PC-9 (cell line): ENCODE data around the gene ADCY2. TPM values are rescaled to one million over a fixed set of nuclear protein-coding genes. Genes with fewer than 3 reads are reported as not detected.

Experiments
- BruUV-seq: library from RNA; stranded (reverse); fragments of 400-500 nt; replicated peaks from 2 replicates; lab custom pipeline; 2021; lab: Mats Ljungman, UMichigan
- CTCF ChIA-PET: fragments of 300-600 bp; sonication (Branson Sonifier 250); formaldehyde crosslinking; loops from one replicate; lab custom pipeline; 2022; ENCODE audit warnings: antibody characterized with exemption; lab: Charles Lee
- POLR2A ChIA-PET: fragments of 300-600 bp; sonication (Branson Sonifier 250); formaldehyde crosslinking; loops from one replicate; lab custom pipeline; 2022; ENCODE audit warnings: antibody characterized with exemption; ENCODE audit not compliant: unreplicated experiment; lab: Charles Lee
- DNase-seq, 2 experiments: peaks; one replicate each; pipeline versions ENCODE4 v3.0.0 to v3.0.0-alpha.2; 2015 to 2022; ENCODE audit warnings: mixed read lengths in 1 of 2
- H2AFZ ChIP-seq: fragments of 200-600 bp; sonication (generic); 2 replicates; pipeline ENCODE4 v1.8.1; 2017; ENCODE audit warnings: antibody characterized with exemption
- H3F3A ChIP-seq: fragments of 200-600 bp; sonication (generic); 2 replicates; pipeline ENCODE4 v1.8.1; 2017; ENCODE audit warnings: antibody characterized with exemption, mild to moderate bottlenecking, low read depth; ENCODE audit not compliant: insufficient read depth
- H3K27ac ChIP-seq: fragments of 200-600 bp; sonication (generic); 2 replicates; pipeline ENCODE4 v1.6.1; 2016; ENCODE audit warnings: mixed run types
- H3K27me3 ChIP-seq: fragments of 200-600 bp; sonication (generic); 2 replicates; pipeline ENCODE4 v1.6.1; 2016; ENCODE audit warnings: low read depth, mixed run types; ENCODE audit not compliant: insufficient read depth
- H3K36me3 ChIP-seq: fragments of 200-600 bp; sonication (generic); 2 replicates; pipeline ENCODE4 v1.6.1; 2016; ENCODE audit warnings: low read depth, mixed run types
- H3K4me1 ChIP-seq: fragments of 200-600 bp; sonication (generic); replicated peaks from 2 replicates; pipeline ENCODE4 v1.6.1; 2016; ENCODE audit warnings: mixed run types; ENCODE audit not compliant: insufficient read depth
- H3K4me2 ChIP-seq: fragments of 200-600 bp; sonication (generic); 2 replicates; pipeline ENCODE4 v1.6.1; 2017; ENCODE audit warnings: mixed run types
- H3K4me3 ChIP-seq: fragments of 200-600 bp; sonication (generic); 2 replicates; pipeline ENCODE4 v1.6.1; 2016; ENCODE audit warnings: mixed run types
- H3K79me2 ChIP-seq: fragments of 200-600 bp; sonication (generic); 2 replicates; pipeline ENCODE4 v1.6.1; 2017; ENCODE audit warnings: low read depth, mixed run types
- H3K9me2 ChIP-seq: fragments of 200-600 bp; sonication (generic); 2 replicates; pipeline ENCODE4 v1.8.1; 2017; ENCODE audit warnings: mild to moderate bottlenecking; ENCODE audit not compliant: insufficient read depth
- H3K9me3 ChIP-seq: fragments of 200-600 bp; sonication (generic); 2 replicates; pipeline ENCODE4 v1.8.1; 2016; ENCODE audit warnings: low read depth; ENCODE audit not compliant: insufficient read depth
- H4K20me1 ChIP-seq: fragments of 200-600 bp; sonication (generic); 2 replicates; pipeline ENCODE4 v1.8.1; 2017; ENCODE audit not compliant: insufficient read depth
- CTCF ChIP-seq: fragments of 200-600 bp; sonication (generic); conservative IDR thresholded peaks from 2 replicates; pipeline ENCODE4 v1.6.1; 2017; ENCODE audit warnings: mixed run types, antibody characterized with exemption, mild to moderate bottlenecking, moderate library complexity
- EZH2 ChIP-seq: fragments of 200-600 bp; sonication (generic); IDR thresholded peaks from 2 replicates; pipeline ENCODE4 v1.8.0; 2017; ENCODE audit warnings: antibody characterized with exemption, low read depth
- intact Hi-C: fragments of 100-400 bp; cut with micrococcal nuclease; formaldehyde crosslinking; loops from one replicate; pipeline ENCODE4 v1.10.0; 2022; ENCODE audit not compliant: unreplicated experiment
- total RNA-seq: library from RNA; stranded (reverse); gene quantifications from 2 replicates; pipeline ENCODE4 v1.2.3, GENCODE V29; 2021

Gene ADCY2
- total RNA-seq, 1 experiment from 2014 or later = not detected

GRCh38 chr5:7825630-7826029 is 429.7 kb downstream of the ADCY2 start:
- Histone ChIP-seq H3K27me3 (peaks cover 98% of the 10 kb centered on the region), H3K36me3 (no peaks in the 10 kb centered on the region), H2AFZ (no peak overlapping the region), H3F3A (no peaks in the 10 kb centered on the region), H3K4me2 (no peak overlapping the region), H3K27ac (no peak overlapping the region), H3K4me1 (no peaks in the 10 kb centered on the region), H3K9me3 (no peaks in the 10 kb centered on the region), H3K4me3 (no peak overlapping the region), H4K20me1 (no peaks in the 10 kb centered on the region), H3K79me2 (no peaks in the 10 kb centered on the region), H3K9me2 (no peaks in the 10 kb centered on the region)
- no peak for TF ChIP-seq CTCF
- TF ChIP-seq EZH2 = no peak
- BruUV-seq = no TSS peak
- CTCF ChIA-PET = no interaction called here
- POLR2A ChIA-PET = no interaction called here
- intact Hi-C loops = no loop called here
- no peak for DNase-seq

- no peaks in the 10 kb centered on the region for H3K4me1 ChIP-seq
- no peaks in the 10 kb centered on the region for H3K79me2 ChIP-seq
- no peak for DNase-seq
- H3K27ac ChIP-seq = no peak overlapping the region
- no peak overlapping the region for H3K4me3 ChIP-seq
- TF ChIP-seq CTCF (peak; percentile 50; the same call in 1 of the 2 replicates), EZH2 (no peak)
- H3F3A ChIP-seq = no peaks in the 10 kb centered on the region
- no TSS peak for BruUV-seq
- no peaks in the 10 kb centered on the region for H4K20me1 ChIP-seq
- no peaks in the 10 kb centered on the region for H3K9me2 ChIP-seq
- H3K36me3 ChIP-seq = no peaks in the 10 kb centered on the region
- peaks cover 98% of the 10 kb centered on the region for H3K27me3 ChIP-seq
- intact Hi-C loops = no loop called here
- no peaks in the 10 kb centered on the region for H3K9me3 ChIP-seq
- no peak overlapping the region for H2AFZ ChIP-seq
- POLR2A ChIA-PET = no interaction called here
- CTCF ChIA-PET = no interaction called here
- no peak overlapping the region for H3K4me2 ChIP-seq
Measured at GRCh38 chr5:7827610-7828009, 431.7 kb downstream of the ADCY2 start.

- BruUV-seq = no TSS peak
Measured at GRCh38 chr5:7828269-7828668, 432.3 kb downstream of the ADCY2 start.

More at GRCh38 chr5:7828269-7828668, 432.3 kb downstream of the ADCY2 start:
- Histone ChIP-seq H3K4me3 (no peak overlapping the region), H3K4me2 (no peak overlapping the region), H4K20me1 (no peaks in the 10 kb centered on the region), H3K27ac (no peak overlapping the region), H3K79me2 (no peaks in the 10 kb centered on the region), H3K9me3 (no peaks in the 10 kb centered on the region), H3K36me3 (no peaks in the 10 kb centered on the region), H3K4me1 (no peaks in the 10 kb centered on the region), H2AFZ (no peak overlapping the region), H3K9me2 (no peaks in the 10 kb centered on the region), H3K27me3 (peaks cover 91% of the 10 kb centered on the region), H3F3A (0 out of 2 replicates have a peak, but pooled peaks cover 1% of the 10 kb centered on the region)
- intact Hi-C loops = no loop called here
- ChIA-PET POLR2A (interaction anchor here (0.6 kb wide), 1 partner anchor 113 kb away, joined by 4 read pairs; no protein-coding TSS in a partner anchor), CTCF (no interaction called here)
- TF ChIP-seq EZH2 (no peak), CTCF (no peak)
- DNase-seq = no peak
